HEK293T (cell line): ENCODE data around the gene LRRK1.

Experiments used
- FOXM1 ChIP-seq: fragments of 450-650 bp; IDR thresholded peaks from 2 replicates; pipeline ENCODE4 v1.6.1; 2017; ENCODE audit warnings: mild to moderate bottlenecking, borderline replicate concordance
- SP1 ChIP-seq: fragments of 450-650 bp; IDR thresholded peaks from 2 replicates; pipeline ENCODE4 v1.6.1; 2017
- TARDBP ChIP-seq: fragments of 450-650 bp; IDR thresholded peaks from 2 replicates; pipeline ENCODE4 v1.6.1; 2016

DNA sequence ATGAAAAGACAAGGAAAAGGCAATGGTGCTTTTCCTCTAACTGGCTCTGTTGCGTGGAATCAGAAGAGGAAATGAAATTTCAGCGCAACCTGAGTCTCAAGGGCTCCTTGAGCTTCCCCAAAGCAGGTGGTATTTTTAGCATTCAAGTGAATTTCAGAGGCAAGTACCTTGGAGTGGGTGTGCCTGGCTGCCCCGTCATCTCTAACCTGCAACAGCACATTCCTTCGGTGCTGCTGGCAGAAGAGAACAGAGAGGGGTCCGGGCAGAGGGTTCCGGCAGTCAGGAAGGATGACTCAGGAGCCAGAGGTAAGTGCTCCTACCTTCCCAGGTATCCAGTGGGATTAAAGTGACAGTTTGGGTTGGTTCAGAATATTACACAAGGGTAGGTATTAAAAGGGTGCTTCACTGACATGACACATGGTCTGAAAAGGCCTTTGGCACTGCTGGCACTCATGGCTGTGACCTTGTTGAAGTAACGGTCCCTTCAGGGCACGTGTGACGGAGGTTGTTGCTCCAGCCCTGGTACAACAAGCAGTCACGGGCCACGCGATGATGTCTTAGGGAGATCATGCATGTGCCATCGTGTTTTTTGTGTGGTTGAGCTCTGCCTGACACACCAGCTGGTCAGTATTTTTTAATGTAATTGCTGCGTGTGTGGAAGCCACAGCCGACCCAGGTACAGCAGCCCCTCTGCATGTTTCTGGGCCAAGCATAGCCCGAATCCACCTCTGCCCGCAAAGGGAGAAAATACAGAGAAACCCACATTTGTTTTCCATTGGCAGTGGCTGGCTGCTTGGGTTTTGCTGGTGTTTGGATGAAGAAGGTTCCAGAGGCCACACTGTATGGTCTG lies 75.7 kb downstream of the LRRK1 start:
- no peak for TF ChIP-seq SP1
- TF ChIP-seq FOXM1 = no peak
- TF ChIP-seq TARDBP = no peak
